SHP77 (cell line): Measurements from ENCODE around the gene HNRNPA3.
"Not testable (repeated sequence)": the region's sequence is repeated elsewhere in the genome, so short reads cannot be mapped to it uniquely, and the experiment has no call there.

Experiments used
- DNase-seq, 2 experiments: peaks; one replicate each; lab custom pipeline; 2025; lab: John Stamatoyannopoulos, UW

Gene HNRNPA3

DNA sequence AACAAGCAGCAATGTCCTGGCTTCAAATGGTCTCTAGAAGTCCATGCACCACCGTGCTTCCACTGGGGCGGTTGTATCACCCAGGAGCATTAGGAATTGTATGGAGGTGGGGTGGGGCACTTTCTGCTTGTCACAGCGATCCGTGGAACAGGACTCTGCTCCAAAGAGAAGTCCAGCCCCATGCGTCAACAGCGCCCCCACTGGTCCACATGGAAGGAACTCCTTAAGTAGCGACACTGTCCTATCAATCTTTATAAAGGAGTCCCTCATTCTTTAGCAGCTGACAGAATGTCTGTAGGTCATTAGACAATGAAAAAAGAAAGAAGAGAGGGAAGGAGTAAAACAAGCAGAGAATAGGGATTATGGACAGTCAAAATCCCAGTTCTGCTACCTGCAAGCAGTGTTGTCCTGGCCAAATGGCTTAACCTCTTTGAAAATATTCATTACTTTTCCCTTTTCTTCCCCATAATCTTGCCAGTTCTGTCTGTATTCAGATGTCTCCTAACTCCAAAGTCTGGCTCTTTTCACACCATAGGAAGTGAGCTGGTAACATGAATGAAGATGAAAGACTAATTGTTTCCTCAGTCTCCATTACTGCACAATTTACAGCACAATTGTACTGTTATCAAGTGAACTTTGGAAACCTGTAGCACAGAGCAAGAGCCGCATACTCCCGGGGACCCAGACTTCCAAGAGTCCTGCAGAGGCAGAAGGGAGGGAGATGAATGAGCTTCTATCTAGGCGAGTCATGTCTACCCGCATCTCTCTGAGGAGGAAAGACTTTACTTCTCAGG lies 42.0 kb downstream of the HNRNPA3 start:
- DNase-seq, result no peak

- no peak for DNase-seq
Measured at GRCh38 chr2:177255227-177255601, 42.6 kb downstream of the HNRNPA3 start.

GRCh38 chr2:177256026-177256425 lies 43.4 kb downstream of the HNRNPA3 start:
- no peak for DNase-seq

GRCh38 chr2:177256695-177257094 lies 44.1 kb downstream of the HNRNPA3 start:
- no peak for DNase-seq

DNA sequence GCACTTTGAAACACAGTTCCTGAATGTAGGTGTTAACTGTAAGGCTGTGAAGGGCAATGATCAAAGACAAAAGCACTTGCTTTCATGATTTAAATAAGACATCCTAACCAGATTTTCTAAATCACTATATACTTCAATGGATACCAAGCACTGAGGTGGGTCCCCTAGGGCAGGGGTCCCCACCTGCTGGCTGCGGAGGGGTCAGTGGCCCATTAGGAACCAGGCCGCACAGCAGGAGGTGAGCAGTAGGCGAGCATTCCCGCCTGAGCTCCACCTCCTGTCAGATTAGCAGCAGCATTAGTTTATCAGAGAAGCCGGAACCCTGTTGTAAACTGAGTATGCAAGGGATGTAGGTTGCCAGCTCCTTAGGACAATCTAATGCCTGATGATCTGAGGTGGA lies 44.9 kb downstream of the HNRNPA3 start:
- DNase-seq, result no peak

DNA sequence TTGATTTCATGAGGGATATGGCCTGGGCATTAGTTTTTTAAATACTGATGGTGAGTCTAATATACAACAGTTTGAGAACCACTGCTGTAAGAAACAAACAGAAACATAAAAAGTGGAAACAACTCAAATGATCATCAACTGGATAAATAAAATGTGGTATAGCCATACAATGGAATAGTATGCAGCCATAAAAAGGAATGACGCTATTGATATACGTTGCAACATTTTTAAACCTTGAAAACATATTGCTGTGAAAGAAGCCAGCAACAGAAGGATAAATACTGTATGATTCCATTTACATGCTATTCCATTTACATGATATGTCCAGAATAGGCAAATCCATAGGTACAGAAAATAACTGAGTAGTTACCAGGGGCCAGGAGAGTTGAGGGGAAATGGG lies 45.5 kb downstream of the HNRNPA3 start:
- DNase-seq, result no peak

DNA sequence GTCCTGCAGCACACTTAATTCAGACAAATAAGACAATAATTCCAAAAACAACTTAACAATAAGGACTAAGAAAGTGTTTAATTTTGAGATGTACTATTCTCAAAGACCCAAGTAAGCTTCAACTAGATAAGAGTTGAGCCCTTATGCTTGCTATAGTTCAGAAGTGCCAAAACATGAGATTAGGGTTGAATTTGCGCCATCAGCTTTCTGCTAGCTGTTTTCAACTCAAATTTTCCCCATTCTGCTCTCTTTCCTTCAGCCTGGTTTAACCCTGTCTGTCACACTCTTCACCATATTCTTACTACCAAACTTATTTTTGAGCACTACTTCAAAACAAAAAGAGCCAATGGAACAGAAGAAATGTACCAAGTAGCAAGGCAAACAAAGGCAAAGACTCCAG lies 47.8 kb downstream of the HNRNPA3 start:
- no peak for DNase-seq

DNA sequence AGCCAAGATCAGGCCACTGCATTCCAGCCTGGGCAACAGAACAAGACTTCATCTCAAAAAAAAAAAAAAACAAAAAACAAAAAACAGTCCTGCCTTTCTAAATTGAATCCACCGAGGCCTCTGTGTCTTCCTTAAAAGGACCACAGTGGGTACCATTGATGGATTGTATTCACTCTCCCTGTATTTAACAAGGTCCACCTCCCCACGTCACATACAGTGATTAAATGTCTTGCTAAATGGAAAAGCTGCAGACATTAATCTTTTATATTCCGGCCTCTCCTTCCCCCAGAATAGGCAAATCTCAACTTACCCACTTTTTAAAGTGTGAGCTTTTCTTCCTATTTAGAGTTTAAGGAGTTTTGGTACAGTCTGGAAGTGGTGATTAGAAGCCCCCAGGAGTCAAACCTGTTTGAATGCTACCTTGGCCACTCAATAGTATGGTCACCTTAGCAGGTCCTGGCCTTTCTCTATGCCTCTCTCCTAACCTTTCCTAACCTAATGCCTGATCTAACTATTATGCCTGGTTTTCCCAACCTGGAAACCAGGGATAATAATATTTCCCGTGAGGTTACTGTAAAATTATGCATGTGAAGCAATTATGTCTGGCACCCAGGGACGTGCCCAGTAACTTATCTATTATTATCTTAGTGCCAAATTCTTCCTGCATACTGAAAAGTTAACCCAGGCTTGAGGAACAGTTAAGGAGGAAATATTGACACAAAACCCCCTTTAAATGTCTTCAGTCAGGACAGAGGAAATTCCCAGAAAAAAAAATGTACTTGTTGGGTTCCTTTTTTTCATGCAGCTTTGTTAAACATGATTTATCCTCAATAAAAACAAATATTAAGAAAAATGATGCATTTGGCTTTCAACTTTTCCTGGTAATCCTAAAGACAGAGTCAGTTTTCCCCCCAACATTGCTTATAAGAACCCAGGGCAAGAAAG lies 48.8 kb downstream of the HNRNPA3 start:
- DNase-seq, result no peak

GRCh38 chr2:177262092-177262491 lies 49.5 kb downstream of the HNRNPA3 start:
- DNase-seq, result no peak

- DNase-seq, result no peak
Measured at GRCh38 chr2:177262958-177263450, 50.4 kb downstream of the HNRNPA3 start.

GRCh38 chr2:177263451-177264208 lies 51.0 kb downstream of the HNRNPA3 start:
- DNase-seq, result peak; percentile 75 to 88

DNA sequence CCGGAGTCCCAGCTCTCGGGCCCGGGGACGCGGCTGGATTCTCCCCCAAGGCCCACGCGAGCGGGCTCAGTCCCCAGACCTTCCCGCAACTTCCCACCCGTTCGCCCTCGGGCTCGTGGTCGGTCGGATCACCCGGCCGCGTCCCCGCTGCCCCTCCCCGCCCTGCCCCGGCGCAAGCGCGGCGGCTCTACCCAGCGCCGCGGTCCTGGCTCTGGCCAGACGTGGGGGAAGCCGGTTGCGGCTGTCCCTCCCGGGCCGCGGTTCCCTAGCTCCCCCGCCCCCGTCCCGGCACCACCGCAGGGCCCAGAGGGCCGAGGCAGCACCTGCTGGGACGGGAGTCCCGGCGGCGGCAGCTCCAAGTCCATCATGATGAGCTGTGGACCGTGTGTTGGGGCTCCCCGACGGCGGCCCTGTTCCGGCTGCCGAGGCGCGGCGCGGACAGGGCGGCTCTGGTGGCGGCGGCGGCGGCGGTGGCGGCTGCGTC lies 51.7 kb downstream of the HNRNPA3 start:
- no peak for DNase-seq

DNA sequence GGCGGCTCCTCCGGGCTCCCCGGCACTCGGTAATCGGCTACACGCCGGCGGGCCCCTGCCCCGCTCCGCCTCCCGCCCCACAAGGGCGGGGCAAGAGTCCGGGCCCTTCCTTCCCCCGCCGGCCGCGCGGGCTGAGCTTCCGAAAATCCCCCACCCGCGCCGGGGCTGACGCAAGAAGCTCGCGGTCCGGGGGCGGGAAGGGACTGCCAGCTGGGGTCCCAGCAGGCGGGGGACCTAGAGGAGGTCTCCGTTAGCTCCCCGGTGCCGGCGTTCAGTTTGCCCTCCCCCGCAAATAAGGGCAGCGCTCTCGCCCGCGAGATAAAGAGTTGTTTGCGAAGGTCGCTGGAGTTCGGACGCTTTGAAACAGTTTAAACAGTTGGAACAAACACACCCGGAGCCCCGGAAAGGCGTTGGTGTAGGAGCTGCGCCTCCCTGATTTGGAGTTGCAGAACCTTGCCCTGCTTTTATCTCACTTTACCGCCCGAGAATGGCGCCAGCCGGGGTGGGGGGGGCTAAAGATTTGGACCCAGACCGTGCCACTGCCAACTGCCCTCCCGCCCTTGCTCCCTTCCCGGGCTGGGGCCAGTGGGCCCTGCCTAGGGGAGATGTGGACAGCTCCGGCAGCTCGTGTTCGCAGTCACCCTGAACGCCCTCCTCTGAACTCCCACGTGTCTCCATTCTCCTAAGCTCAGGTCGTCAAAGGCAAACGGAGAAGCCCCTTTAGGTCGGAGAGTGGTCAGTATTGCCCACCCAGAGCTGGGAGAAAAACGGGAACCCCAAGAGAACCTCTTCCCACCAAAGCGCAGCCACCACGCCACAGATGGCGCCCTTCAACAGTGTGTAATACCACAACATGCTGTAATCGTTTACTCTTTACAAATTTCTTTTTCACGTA lies 52.3 kb downstream of the HNRNPA3 start, which contains the start of gene NFE2L2:
NFE2L2 (minus strand) TSS at position 35 of the 895 bp plus-strand sequence. CDS start 151 bp downstream, outside the sequence.
- DNase-seq, result peak; percentile 56 to 66

- DNase-seq, result no peak
Measured at GRCh38 chr2:177265824-177266817, 53.5 kb downstream of the HNRNPA3 start.

- DNase-seq, result not testable (repeated sequence)
Measured at GRCh38 chr2:177266955-177267354, 54.4 kb downstream of the HNRNPA3 start.

- no peak for DNase-seq
Measured at GRCh38 chr2:177268187-177268871, 55.7 kb downstream of the HNRNPA3 start.

GRCh38 chr2:177268901-177269300 lies 56.3 kb downstream of the HNRNPA3 start:
- no peak for DNase-seq

DNA sequence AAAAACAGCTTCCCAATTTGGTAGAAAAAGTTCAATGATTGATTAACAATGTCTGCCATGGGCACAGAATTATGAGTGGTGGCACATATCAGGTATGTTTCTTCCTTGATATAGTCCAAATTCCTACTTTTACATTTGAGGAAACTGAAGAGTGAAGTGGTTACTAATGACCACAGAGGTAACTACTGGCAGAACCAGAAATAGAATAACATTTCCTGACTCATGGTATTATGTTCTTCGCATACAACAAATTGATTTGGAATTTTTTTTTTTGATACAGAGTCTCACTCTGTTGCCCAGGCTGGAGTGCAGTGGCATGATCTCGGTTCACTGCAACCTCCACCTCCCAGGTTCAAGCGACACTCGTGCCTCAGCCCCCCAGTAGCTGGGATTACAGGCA lies 57.9 kb downstream of the HNRNPA3 start:
- DNase-seq, result no peak
